Inflammatory macrophage (primary cell): ENCODE results near the gene RAB7B.
A peak's percentile ranks its signal among the peaks of the same experiment; 100 is the strongest.

Experiments
- DNase-seq, 2 donors: peaks; one replicate each; pipeline ENCODE4 v3.0.0-alpha.2; 2020 to 2022

RAB7B gene

GRCh38 chr1:205973377-205974232 is 29.6 kb downstream of the RAB7B start:
- DNase-seq: no peak

GRCh38 chr1:205972491-205973168 is 30.6 kb downstream of the RAB7B start:
- DNase-seq: no peak

GRCh38 chr1:205972081-205972480 is 31.1 kb downstream of the RAB7B start:
- no peak for DNase-seq

- no peak for DNase-seq
Measured at GRCh38 chr1:205971082-205971481, 32.1 kb downstream of the RAB7B start.

GRCh38 chr1:205970486-205970885 is 32.7 kb downstream of the RAB7B start:
- no peak for DNase-seq

- DNase-seq: no peak
Measured at GRCh38 chr1:205969229-205969628, 34.0 kb downstream of the RAB7B start.

GRCh38 chr1:205967554-205968335 is 35.5 kb downstream of the RAB7B start:
- no peak for DNase-seq

- DNase-seq: no peak
Measured at GRCh38 chr1:205965036-205965884, 37.9 kb downstream of the RAB7B start.

- DNase-seq: no peak
Measured at GRCh38 chr1:205963352-205964155, 39.6 kb downstream of the RAB7B start.

GRCh38 chr1:205962821-205963221 is 40.4 kb downstream of the RAB7B start:
- no peak for DNase-seq

GRCh38 chr1:205961991-205962820 is 41.0 kb downstream of the RAB7B start:
- DNase-seq: no peak

GRCh38 chr1:205961405-205961804 is 41.8 kb downstream of the RAB7B start:
- DNase-seq: no peak

GRCh38 chr1:205959789-205960188 is 43.4 kb downstream of the RAB7B start:
- no peak for DNase-seq

- no peak for DNase-seq
Measured at GRCh38 chr1:205955499-205955898, 47.7 kb downstream of the RAB7B start.

GRCh38 chr1:205954819-205955404 is 48.3 kb downstream of the RAB7B start:
- no peak for DNase-seq

GRCh38 chr1:205951746-205952145 is 51.4 kb downstream of the RAB7B start:
- no peak for DNase-seq

GRCh38 chr1:205950826-205951549 is 52.2 kb downstream of the RAB7B start:
- DNase-seq: peak; percentile 70

- DNase-seq: no peak
Measured at GRCh38 chr1:205950280-205950679, 52.9 kb downstream of the RAB7B start.

- DNase-seq: no peak
Measured at GRCh38 chr1:205949753-205950152, 53.4 kb downstream of the RAB7B start.
